T-helper 2 cell (primary cell): Measurements from ENCODE around the gene MIPEP.
"Not testable (repeated sequence)": the region's sequence is repeated elsewhere in the genome, so short reads cannot be mapped to it uniquely, and the experiment has no call there.

Experiments used
- DNase-seq, 5 experiments: peaks; one replicate each; pipeline versions ENCODE4 v3.0.0 to v3.0.0-alpha.2; 2012 to 2022
- total RNA-seq, 2 donors: gene quantifications; one replicate each; lab custom pipeline; 2026; lab: John Stamatoyannopoulos, UW

MIPEP gene
- total RNA-seq, result 7.2 to 10.0 reads per million in 2 donors

- DNase-seq, result peak; percentile 63 to 96 (median 81)
These were observed at the start of gene MIPEP for GRCh38 chr13:23888658-23889614. TSS of gene MIPEP (minus strand) at chr13:23889400. CDS start at chr13:23889320, 80 bp downstream.

GRCh38 chr13:23934520-23934919, 45.3 kb upstream of the MIPEP start:
- no peak for DNase-seq

- no peak for DNase-seq
These were observed 39.8 kb upstream of the MIPEP start for GRCh38 chr13:23928985-23929384.

- no peak for DNase-seq
These were observed 33.8 kb upstream of the MIPEP start for GRCh38 chr13:23923031-23923430.

- no peak for DNase-seq
These were observed 33.1 kb upstream of the MIPEP start for GRCh38 chr13:23922005-23922932.

GRCh38 chr13:23921451-23921888, 32.3 kb upstream of the MIPEP start:
- DNase-seq, result peak in 1 of 5 experiments; percentile 47

- DNase-seq, result no peak
These were observed 29.8 kb upstream of the MIPEP start for GRCh38 chr13:23919006-23919405.

- no peak for DNase-seq
These were observed 29.0 kb upstream of the MIPEP start for GRCh38 chr13:23918208-23918607.

- DNase-seq, result no peak
These were observed 26.1 kb upstream of the MIPEP start for GRCh38 chr13:23915308-23915707.

- no peak for DNase-seq
These were observed 23.3 kb upstream of the MIPEP start for GRCh38 chr13:23912469-23912868.

- no peak for DNase-seq
These were observed 20.4 kb upstream of the MIPEP start for GRCh38 chr13:23909606-23910005.

GRCh38 chr13:23905766-23906165, 16.6 kb upstream of the MIPEP start:
- no peak for DNase-seq

- no peak for DNase-seq
These were observed 14.7 kb upstream of the MIPEP start for GRCh38 chr13:23903906-23904280.

- no peak for DNase-seq
These were observed 14.0 kb upstream of the MIPEP start for GRCh38 chr13:23902975-23903905.

- peak in 1 of 5 experiments; percentile 23 for DNase-seq
These were observed 12.2 kb upstream of the MIPEP start for GRCh38 chr13:23901365-23901764.

- peak in 2 of 5 experiments; percentile 27 to 36 for DNase-seq
These were observed 10.4 kb upstream of the MIPEP start for GRCh38 chr13:23899555-23899954.

- DNase-seq, result no peak
These were observed 8.9 kb upstream of the MIPEP start for GRCh38 chr13:23898101-23898500.

- DNase-seq, result not testable (repeated sequence)
These were observed 8.3 kb upstream of the MIPEP start, which contains the start of gene C1QTNF9B for GRCh38 chr13:23897452-23897919. TSS of gene C1QTNF9B (minus strand) at chr13:23897502.

GRCh38 chr13:23894746-23895145, 5.5 kb upstream of the MIPEP start:
- not testable (repeated sequence) for DNase-seq

GRCh38 chr13:23893791-23894190, 4.6 kb upstream of the MIPEP start:
- not testable (repeated sequence) for DNase-seq
